Activated B cell treated with CpG ODN at 0.5 μM for 24 hours (primary cell): ENCODE results near the gene PCGF2. TPM values are rescaled to one million over a fixed set of nuclear protein-coding genes. Genes with fewer than 3 reads are reported as not detected.
"Not testable (repeated sequence)": the region's sequence is repeated elsewhere in the genome, so short reads cannot be mapped to it uniquely, and the experiment has no call there.

Source experiments
- ATAC-seq: fragments of 200-7000 bp; cut with Tn5 transposase; one replicate; pipeline ENCODE4 v1.10.0; 2021; ENCODE audit warnings: low read depth, mild to moderate bottlenecking, moderate library complexity
- CTCF ChIA-PET: fragments of 350-600 bp; sonication (Branson Sonifier 250); formaldehyde crosslinking; loops from one replicate; lab custom pipeline; 2021; ENCODE audit warnings: antibody characterized with exemption; lab: Charles Lee
- POLR2A ChIA-PET: fragments of 350-600 bp; sonication (Branson Sonifier 250); formaldehyde crosslinking; loops from one replicate; lab custom pipeline; 2021; ENCODE audit warnings: antibody characterized with exemption; lab: Charles Lee
- DNase-seq: peaks from one replicate; pipeline ENCODE4 v3.0.0; 2022
- H3K27ac Mint-ChIP-seq: one replicate; pipeline ENCODE4 v1.8.0; 2020; ENCODE audit warnings: mixed read lengths
- H3K27me3 Mint-ChIP-seq: one replicate; pipeline ENCODE4 v1.8.0; 2021; ENCODE audit warnings: mixed read lengths
- H3K36me3 Mint-ChIP-seq: one replicate; pipeline ENCODE4 v1.8.0; 2021; ENCODE audit warnings: low read depth, mixed read lengths
- H3K4me1 Mint-ChIP-seq: one replicate; pipeline ENCODE4 v1.8.0; 2021; ENCODE audit warnings: mixed read lengths
- H3K4me3 Mint-ChIP-seq: one replicate; pipeline ENCODE4 v1.8.0; 2020; ENCODE audit warnings: mild to moderate bottlenecking, mixed read lengths
- H3K9me3 Mint-ChIP-seq: one replicate; pipeline ENCODE4 v1.8.0; 2020; ENCODE audit warnings: mixed read lengths
- intact Hi-C: fragments of 100-400 bp; cut with micrococcal nuclease; formaldehyde crosslinking; loops from one replicate; pipeline ENCODE4 v1.15.1; 2024
- total RNA-seq: library from RNA; stranded (reverse); gene quantifications from 2 replicates; pipeline ENCODE4 v1.2.3, GENCODE V29; 2022
- TF ChIP-seq, protein P1 (sequence below): fragments of 200-600 bp; IDR thresholded peaks from one replicate; pipeline ENCODE4 v1.8.0; 2022; ENCODE audit warnings: antibody characterized with exemption, mild to moderate bottlenecking

Gene PCGF2
- total RNA-seq, 1 donor from 2014 or later = not detected

DNA sequence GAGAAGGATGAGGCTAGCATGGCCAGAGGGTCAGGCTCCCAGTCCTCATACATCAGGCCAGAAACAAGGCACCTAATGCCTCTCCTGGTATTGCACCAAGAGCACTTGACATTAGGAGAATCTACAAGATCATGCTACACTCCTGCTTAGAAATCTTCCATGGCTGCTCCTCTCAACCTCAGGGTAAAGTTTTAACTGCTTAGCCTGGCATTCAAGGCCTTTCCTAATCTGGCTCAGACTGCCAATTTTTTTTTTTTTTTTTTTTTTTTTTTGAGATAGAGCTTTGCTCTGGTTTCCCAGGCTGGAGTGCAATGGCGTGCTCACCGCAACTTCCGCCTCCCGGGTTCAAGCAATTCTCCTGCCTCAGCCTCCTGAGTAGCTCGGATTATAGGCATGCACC is 43.0 kb upstream of the PCGF2 start:
- H3K36me3 Mint-ChIP-seq = peaks cover 26% of the 10 kb centered on the region
- peaks cover 12% of the 10 kb centered on the region for H3K4me1 Mint-ChIP-seq
- DNase-seq = no peak
- ChIA-PET CTCF (no interaction called here), POLR2A (no interaction called here)
- no peak for ATAC-seq
- intact Hi-C loops = no loop called here
- TF ChIP-seq, protein P1, sequence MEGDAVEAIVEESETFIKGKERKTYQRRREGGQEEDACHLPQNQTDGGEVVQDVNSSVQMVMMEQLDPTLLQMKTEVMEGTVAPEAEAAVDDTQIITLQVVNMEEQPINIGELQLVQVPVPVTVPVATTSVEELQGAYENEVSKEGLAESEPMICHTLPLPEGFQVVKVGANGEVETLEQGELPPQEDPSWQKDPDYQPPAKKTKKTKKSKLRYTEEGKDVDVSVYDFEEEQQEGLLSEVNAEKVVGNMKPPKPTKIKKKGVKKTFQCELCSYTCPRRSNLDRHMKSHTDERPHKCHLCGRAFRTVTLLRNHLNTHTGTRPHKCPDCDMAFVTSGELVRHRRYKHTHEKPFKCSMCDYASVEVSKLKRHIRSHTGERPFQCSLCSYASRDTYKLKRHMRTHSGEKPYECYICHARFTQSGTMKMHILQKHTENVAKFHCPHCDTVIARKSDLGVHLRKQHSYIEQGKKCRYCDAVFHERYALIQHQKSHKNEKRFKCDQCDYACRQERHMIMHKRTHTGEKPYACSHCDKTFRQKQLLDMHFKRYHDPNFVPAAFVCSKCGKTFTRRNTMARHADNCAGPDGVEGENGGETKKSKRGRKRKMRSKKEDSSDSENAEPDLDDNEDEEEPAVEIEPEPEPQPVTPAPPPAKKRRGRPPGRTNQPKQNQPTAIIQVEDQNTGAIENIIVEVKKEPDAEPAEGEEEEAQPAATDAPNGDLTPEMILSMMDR = no peak
- no peak overlapping the region for H3K4me3 Mint-ChIP-seq
- H3K27ac Mint-ChIP-seq = no peak overlapping the region
- H3K9me3 Mint-ChIP-seq = no peaks in the 10 kb centered on the region
- no peaks in the 10 kb centered on the region for H3K27me3 Mint-ChIP-seq

DNA sequence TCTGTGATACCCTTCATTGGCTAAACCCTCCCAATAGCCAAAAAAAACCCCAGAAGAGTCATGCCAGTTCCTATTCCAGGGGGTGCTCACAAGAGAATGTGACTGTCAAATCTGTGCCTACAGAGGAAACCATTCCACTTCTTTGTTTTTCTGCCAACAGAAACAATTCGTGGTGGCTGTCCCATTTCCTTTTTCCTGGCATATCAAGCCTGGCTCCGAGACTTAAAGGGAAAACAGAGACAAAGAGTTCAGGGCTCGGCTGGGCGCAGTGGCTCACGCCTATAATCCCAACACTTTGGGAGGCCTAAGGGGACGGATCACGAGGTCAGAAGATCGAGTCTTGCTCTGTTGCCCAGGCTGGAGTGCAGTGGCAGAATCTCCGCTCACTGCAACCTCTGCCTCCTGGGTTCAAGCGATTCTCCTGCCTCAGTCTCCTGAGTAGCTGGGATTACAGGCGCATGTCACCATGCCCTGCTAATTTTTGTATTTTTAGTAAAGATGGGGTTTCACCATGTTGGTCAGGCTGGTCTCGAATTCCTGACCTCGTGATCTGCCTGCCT is 42.1 kb upstream of the PCGF2 start:
- Mint-ChIP-seq H3K36me3 (peaks cover 33% of the 10 kb centered on the region), H3K4me1 (peaks cover 10% of the 10 kb centered on the region)
- H3K27ac Mint-ChIP-seq, POLR2A ChIA-PET, CTCF ChIA-PET, ATAC-seq, H3K4me3 Mint-ChIP-seq, H3K27me3 Mint-ChIP-seq, H3K9me3 Mint-ChIP-seq, intact Hi-C loops, DNase-seq: not testable (repeated sequence)

DNA sequence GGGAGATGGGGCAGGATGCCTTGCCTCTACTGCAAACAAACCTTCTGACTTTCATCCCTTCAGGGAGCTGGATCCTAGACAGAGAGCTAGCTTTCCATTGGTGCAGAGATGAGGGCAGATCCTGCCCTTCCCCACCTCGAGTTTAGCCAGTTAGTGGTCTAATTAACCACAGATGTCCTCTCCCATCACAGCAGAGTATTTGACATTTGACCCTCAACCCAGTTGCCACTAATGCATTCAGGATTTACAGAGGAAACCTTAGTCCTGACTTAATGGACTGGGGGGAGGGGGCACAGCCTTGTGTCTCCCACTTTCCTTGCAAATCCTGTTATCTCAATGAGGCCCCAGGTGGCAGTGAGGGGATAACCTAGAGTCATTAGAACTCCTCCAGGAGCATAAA is 41.0 kb upstream of the PCGF2 start:
- no peak for ATAC-seq
- H3K4me1 Mint-ChIP-seq = peaks cover 9% of the 10 kb centered on the region
- peaks cover 40% of the 10 kb centered on the region for H3K36me3 Mint-ChIP-seq
- DNase-seq = no peak
- H3K9me3 Mint-ChIP-seq = no peaks in the 10 kb centered on the region
- H3K27ac Mint-ChIP-seq = no peak overlapping the region
- TF ChIP-seq, protein P1 = no peak
- no peaks in the 10 kb centered on the region for H3K27me3 Mint-ChIP-seq
- intact Hi-C loops = no loop called here
- ChIA-PET CTCF (interaction anchor here (0.6 kb wide), 1 partner anchor 364 kb away, joined by 3 read pairs; no protein-coding TSS in a partner anchor), POLR2A (no interaction called here)
- H3K4me3 Mint-ChIP-seq = no peak overlapping the region

GRCh38 chr17:38787999-38788398 is 39.9 kb upstream of the PCGF2 start:
- H3K36me3 Mint-ChIP-seq = peaks cover 44% of the 10 kb centered on the region
- H3K27me3 Mint-ChIP-seq, CTCF ChIA-PET, H3K9me3 Mint-ChIP-seq, POLR2A ChIA-PET, H3K4me1 Mint-ChIP-seq, H3K27ac Mint-ChIP-seq, ATAC-seq, H3K4me3 Mint-ChIP-seq, DNase-seq: not testable (repeated sequence)
- intact Hi-C loops = loop anchor here (1.0 kb wide), 1 partner anchor 10 kb away; no protein-coding TSS in a partner anchor

GRCh38 chr17:38786372-38786771 is 38.2 kb upstream of the PCGF2 start:
- peaks cover 2% of the 10 kb centered on the region for H3K4me1 Mint-ChIP-seq
- TF ChIP-seq, protein P1 = no peak
- DNase-seq (no peak), ATAC-seq (no peak)
- no peak overlapping the region for H3K27ac Mint-ChIP-seq
- H3K27me3 Mint-ChIP-seq = no peaks in the 10 kb centered on the region
- CTCF ChIA-PET = no interaction called here
- H3K4me3 Mint-ChIP-seq = no peak overlapping the region
- peaks cover 51% of the 10 kb centered on the region for H3K36me3 Mint-ChIP-seq
- intact Hi-C loops = no loop called here
- H3K9me3 Mint-ChIP-seq = no peaks in the 10 kb centered on the region
- POLR2A ChIA-PET = no interaction called here

DNA sequence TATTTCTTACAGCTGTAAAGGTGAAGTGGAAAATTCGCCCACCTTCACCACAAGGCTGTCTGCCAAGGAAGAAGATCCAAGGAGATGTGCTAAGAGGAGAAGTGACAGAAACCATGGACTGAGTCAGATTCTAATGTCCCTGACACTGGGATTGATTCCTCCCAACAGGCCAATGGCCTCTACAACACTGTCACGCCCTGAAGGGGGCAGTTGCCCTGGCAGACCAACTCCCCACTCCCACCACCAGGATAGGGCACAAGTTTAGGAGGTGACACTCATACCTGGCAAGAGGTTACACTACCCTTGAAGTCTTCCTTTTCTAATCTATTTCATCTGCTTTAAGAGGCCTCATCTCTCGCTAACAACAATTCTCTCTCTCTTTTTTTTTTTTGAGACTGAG is 35.1 kb upstream of the PCGF2 start:
- TF ChIP-seq, protein P1 = no peak
- Mint-ChIP-seq H3K4me1 (no peaks in the 10 kb centered on the region), H3K36me3 (peaks cover 80% of the 10 kb centered on the region), H3K27me3 (no peaks in the 10 kb centered on the region), H3K27ac (no peak overlapping the region), H3K4me3 (no peak overlapping the region), H3K9me3 (no peaks in the 10 kb centered on the region)
- no peak for ATAC-seq
- ChIA-PET POLR2A (no interaction called here), CTCF (no interaction called here)
- intact Hi-C loops = no loop called here
- DNase-seq = no peak
